Cardiac muscle cell (in vitro differentiated cells and primary cell): ENCODE measurements around the gene KLHL42. TPM values are rescaled to one million over a fixed set of nuclear protein-coding genes. Genes with fewer than 3 reads are reported as not detected.

ENCODE experiments used
- DNase-seq, 2 donors: peaks; one replicate each; pipeline versions ENCODE4 v3.0.0 to v3.0.0-alpha.2; 2010 to 2017; ENCODE audit warnings: low read depth in 1 of 2, low spot score in 1 of 2
- H3K27ac ChIP-seq: fragments of 200-600 bp; sonication (generic); 2 replicates; pipeline ENCODE4 v1.5.1; 2016
- H3K27me3 ChIP-seq: fragments of 200-600 bp; sonication (generic); 2 replicates; pipeline ENCODE4 v1.6.0; 2016; ENCODE audit warnings: control low read depth
- H3K36me3 ChIP-seq: fragments of 200-600 bp; sonication (generic); 2 replicates; pipeline ENCODE4 v1.5.1; 2016; ENCODE audit warnings: control low read depth
- H3K4me1 ChIP-seq: fragments of 200-600 bp; sonication (generic); 2 replicates; pipeline ENCODE4 v1.8.1; 2017; ENCODE audit warnings: low read depth, mild to moderate bottlenecking, mixed run types
- H3K4me3 ChIP-seq: fragments of 200-600 bp; sonication (generic); 2 replicates; pipeline ENCODE4 v1.5.1; 2016; ENCODE audit warnings: mild to moderate bottlenecking
- H3K9me3 ChIP-seq: fragments of 200-600 bp; sonication (generic); 2 replicates; pipeline ENCODE4 v1.5.1; 2017; ENCODE audit warnings: low read depth, mild to moderate bottlenecking, control low read depth
- polyA plus RNA-seq: library from polyadenylated mRNA; unstranded; fragments of >200 nt; fragmentation: Nextera tagmentation; extraction: Ambion mirVana; gene quantifications from 2 replicates; pipeline ENCODE4 v1.2.1, GENCODE V29; 2016
- total RNA-seq: library from RNA; depleted of rRNA; stranded (reverse); fragments of >200 nt; gene quantifications from 2 replicates; pipeline ENCODE4 v1.2.3, GENCODE V29; 2016
- TF ChIP-seq, protein P1 (sequence below): IDR thresholded peaks from 2 replicates; pipeline ENCODE4 v1.5.1; 2012; ENCODE audit warnings: low read depth, mild to moderate bottlenecking, low read length

The KLHL42 gene
- total and polyA plus RNA-seq, 2 experiments from 2014 or later: 25.7 to 42.2 TPM

DNA sequence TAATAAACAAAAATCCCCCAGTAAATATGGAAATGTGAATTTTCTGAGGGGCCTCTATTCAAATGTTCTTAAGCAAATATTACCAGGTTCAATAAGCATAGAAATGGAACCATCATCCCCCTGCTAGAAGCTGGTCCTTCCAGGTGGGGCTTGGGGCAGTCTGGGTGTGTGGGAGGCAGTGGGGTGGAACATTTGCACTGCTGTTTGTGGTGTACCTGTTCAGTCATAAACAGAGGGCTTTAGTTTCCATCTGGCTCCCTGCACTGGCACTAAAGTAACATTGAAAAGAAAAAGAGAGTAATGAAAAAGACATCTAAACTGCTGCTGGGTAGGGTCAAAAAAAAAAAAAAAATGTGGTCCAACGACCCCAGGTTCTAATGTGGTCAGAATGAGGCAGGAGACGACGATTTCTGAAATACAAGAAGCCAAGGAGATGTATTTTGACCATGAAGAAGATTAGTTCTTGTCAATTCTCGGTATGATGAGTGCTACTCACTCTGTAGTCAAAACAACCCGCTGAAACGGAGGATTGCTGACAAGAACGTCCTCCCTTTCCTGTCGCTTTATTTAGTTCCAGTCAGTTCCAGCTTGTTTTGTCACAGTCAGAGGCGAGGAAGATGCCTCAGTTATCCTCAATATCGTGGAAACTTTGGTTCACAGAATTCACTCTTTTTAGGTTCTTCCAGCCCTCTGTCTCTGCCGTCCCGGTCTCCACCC, 44.3 kb downstream of the KLHL42 start:
- H3K27ac ChIP-seq: no peak overlapping the region
- TF ChIP-seq, protein P1, sequence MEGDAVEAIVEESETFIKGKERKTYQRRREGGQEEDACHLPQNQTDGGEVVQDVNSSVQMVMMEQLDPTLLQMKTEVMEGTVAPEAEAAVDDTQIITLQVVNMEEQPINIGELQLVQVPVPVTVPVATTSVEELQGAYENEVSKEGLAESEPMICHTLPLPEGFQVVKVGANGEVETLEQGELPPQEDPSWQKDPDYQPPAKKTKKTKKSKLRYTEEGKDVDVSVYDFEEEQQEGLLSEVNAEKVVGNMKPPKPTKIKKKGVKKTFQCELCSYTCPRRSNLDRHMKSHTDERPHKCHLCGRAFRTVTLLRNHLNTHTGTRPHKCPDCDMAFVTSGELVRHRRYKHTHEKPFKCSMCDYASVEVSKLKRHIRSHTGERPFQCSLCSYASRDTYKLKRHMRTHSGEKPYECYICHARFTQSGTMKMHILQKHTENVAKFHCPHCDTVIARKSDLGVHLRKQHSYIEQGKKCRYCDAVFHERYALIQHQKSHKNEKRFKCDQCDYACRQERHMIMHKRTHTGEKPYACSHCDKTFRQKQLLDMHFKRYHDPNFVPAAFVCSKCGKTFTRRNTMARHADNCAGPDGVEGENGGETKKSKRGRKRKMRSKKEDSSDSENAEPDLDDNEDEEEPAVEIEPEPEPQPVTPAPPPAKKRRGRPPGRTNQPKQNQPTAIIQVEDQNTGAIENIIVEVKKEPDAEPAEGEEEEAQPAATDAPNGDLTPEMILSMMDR: no peak
- H3K36me3 ChIP-seq: no peaks in the 10 kb centered on the region
- no peak for DNase-seq
- no peak overlapping the region for H3K4me3 ChIP-seq
- no peaks in the 10 kb centered on the region for H3K9me3 ChIP-seq
- peaks cover 8% of the 10 kb centered on the region for H3K4me1 ChIP-seq
- no peaks in the 10 kb centered on the region for H3K27me3 ChIP-seq

DNA sequence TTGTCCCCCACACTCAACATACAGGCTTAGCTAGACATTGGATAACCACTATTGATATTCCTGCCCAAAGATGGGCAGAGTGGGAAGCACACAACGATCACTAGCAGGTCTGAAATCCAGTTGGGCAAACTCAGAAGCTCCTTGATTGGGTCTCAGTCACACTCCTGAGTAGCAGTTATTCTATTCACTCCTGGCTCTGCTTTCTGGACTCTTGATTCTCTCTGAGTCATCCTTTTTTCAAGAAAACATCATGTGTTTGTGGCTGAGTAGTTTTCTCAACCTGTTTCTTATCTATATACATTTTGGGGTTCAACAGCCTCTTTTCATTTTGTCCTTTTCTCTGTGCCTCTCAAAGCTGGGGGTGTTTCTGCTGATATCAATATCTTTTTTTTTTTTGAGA, 46.0 kb downstream of the KLHL42 start:
- H3K4me1 ChIP-seq: peaks cover under 1% of the 10 kb centered on the region
- no peak for DNase-seq

DNA sequence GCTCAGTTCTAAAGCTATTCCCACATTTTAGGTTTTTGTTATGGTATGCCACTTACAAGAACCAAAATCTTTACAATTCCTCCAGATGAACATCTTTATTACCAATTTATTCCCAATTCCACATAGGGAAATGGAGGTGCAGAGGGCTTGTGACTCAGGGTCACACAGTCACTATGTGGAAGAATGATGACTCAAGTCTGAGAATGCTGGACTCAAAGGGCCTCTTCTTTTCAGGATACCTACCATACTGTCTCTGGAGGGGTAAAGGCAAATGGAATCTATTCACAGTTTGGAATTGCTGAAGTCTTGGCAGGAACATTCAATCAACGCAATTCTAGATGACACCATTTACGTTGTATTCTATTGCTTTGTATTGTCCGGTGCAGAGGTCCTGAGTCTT, 48.2 kb downstream of the KLHL42 start:
- Histone ChIP-seq H3K27ac (no peak overlapping the region), H3K27me3 (no peaks in the 10 kb centered on the region), H3K4me1 (no peaks in the 10 kb centered on the region), H3K36me3 (no peaks in the 10 kb centered on the region), H3K4me3 (no peak overlapping the region), H3K9me3 (no peaks in the 10 kb centered on the region)
- no peak for DNase-seq
- TF ChIP-seq, protein P1: no peak

More for the DNA sequence above, 46.0 kb downstream of the KLHL42 start:
- Histone ChIP-seq H3K27me3 (no peaks in the 10 kb centered on the region), H3K36me3 (no peaks in the 10 kb centered on the region), H3K9me3 (no peaks in the 10 kb centered on the region), H3K27ac (no peak overlapping the region), H3K4me3 (no peak overlapping the region)
- TF ChIP-seq, protein P1: no peak

DNA sequence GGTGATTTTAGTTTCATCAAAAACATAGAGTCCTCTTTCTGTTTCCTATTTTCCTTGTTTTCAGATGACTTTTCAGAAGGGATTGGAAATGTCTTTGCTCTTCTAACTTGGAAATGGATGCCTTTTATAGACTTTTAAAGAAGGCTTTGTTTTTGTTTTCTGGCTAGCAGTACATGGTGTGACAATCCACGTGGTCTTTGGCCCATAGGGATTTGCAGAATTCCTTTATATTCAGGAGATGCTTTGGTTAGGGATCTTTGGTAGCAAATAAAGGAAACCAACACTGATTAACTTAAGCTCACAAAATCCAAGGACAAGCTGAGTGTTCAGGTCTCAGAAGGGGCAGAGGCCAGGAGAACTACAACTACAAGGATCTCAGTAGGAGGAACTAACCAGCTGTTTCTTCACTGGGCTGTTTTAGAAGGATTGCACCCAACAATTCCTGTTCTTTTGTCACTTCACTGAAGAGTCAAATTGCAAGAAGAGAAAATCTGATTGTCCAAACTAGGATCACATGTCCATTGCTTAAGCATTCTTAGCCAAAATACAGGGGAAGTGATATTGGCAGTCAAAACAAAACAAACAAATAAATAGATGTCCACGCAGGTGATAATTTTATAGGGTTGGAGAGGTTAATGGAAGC, 58.6 kb downstream of the KLHL42 start:
- Histone ChIP-seq H3K27me3 (no peaks in the 10 kb centered on the region), H3K27ac (no peak overlapping the region), H3K9me3 (peaks cover 4% of the 10 kb centered on the region), H3K4me1 (no peaks in the 10 kb centered on the region), H3K4me3 (no peak overlapping the region), H3K36me3 (no peaks in the 10 kb centered on the region)
- DNase-seq: no peak
- TF ChIP-seq, protein P1: no peak

DNA sequence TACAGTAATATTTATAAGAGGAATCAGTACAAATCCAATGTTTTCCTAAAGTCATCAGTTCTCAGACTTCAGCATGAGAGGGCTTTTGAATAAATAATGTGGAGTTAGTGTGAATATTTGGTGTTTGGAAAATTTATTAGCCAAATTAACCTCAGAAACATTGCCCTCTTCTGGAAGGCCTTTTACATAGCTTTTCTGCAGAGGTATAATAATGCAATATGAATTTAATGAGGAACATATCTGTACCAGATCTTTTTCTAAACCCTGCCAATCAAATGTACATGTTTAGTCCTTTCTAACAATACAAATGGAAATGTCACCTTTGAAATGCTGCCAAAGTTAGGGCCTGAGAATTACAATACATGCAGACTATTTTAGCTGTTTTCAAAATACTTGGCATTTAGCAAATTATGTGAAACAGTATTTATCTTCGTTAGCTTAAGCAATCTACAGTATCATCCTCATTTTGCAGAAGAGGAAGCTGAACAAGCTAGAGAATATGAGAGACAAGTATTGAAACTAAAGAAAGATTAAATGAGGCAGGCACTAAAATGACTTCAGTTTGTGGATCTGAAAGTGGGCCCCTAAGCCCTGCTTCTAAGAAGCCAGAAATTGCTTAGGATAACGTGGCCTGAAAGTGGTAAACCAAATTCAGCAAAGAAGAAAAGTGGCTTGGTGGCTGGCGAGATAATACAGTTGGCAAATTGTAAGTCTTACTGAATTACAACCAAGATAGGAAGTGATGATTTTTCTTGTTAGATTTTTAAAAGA, 60.4 kb downstream of the KLHL42 start:
- TF ChIP-seq, protein P1: peak; percentile 54
- no peak overlapping the region for H3K27ac ChIP-seq

More for the DNA sequence above, 60.4 kb downstream of the KLHL42 start:
- no peaks in the 10 kb centered on the region for H3K4me1 ChIP-seq
- no peaks in the 10 kb centered on the region for H3K9me3 ChIP-seq
- no peaks in the 10 kb centered on the region for H3K36me3 ChIP-seq
- peak in 1 of 2 donors; percentile 32 for DNase-seq
- no peaks in the 10 kb centered on the region for H3K27me3 ChIP-seq
- H3K4me3 ChIP-seq: no peak overlapping the region
